Measurements from ENCODE around the gene EYS. TPM values are rescaled to one million over a fixed set of nuclear protein-coding genes. Genes with fewer than 3 reads are reported as not detected.

Gene EYS
- total and polyA plus RNA-seq, 2 donors from 2014 or later: not detected

DNA sequence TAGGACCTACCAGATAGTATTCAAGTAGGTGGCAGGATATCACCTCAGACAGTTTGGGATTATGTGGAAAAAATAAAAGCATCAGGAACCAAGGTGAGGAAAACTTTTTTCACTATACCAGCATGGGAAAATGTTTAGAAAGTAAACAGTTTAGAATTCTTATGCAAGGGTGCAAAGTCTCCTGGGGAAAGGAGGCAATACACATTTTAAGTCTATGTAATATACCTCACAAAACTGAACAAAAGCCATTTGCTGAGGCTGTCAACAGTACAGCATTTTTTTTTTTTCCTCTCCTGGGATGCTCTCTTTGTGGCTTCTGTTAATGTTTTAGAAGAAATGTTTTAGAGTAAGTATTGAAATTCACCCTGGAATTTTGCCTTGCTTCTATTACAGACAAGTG, 1997.9 kb downstream of the EYS start:
- H3K36me3 ChIP-seq (ENCODE audit: control insufficient read depth in 2 of 3, insufficient read depth in 3 of 3, low read length in 3 of 3): peaks cover 7 to 55% (median 14%) of the 10 kb centered on the region in 3 donors
- no peak for FAIRE-seq
- H3K27ac ChIP-seq (ENCODE audit: low read depth in 2 of 2, low read length in 2 of 2): no peak overlapping the region
- H3K9ac ChIP-seq (ENCODE audit: low read length in 3 of 3): no peak overlapping the region
- DNase-seq: no peak
- TF ChIP-seq, protein P1, sequence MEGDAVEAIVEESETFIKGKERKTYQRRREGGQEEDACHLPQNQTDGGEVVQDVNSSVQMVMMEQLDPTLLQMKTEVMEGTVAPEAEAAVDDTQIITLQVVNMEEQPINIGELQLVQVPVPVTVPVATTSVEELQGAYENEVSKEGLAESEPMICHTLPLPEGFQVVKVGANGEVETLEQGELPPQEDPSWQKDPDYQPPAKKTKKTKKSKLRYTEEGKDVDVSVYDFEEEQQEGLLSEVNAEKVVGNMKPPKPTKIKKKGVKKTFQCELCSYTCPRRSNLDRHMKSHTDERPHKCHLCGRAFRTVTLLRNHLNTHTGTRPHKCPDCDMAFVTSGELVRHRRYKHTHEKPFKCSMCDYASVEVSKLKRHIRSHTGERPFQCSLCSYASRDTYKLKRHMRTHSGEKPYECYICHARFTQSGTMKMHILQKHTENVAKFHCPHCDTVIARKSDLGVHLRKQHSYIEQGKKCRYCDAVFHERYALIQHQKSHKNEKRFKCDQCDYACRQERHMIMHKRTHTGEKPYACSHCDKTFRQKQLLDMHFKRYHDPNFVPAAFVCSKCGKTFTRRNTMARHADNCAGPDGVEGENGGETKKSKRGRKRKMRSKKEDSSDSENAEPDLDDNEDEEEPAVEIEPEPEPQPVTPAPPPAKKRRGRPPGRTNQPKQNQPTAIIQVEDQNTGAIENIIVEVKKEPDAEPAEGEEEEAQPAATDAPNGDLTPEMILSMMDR (IDR thresholded peaks at IDR 0.05; ENCODE audit: borderline replicate concordance, extremely low read depth, insufficient read depth): no peak
- no peaks in the 10 kb centered on the region for H3K9me3 ChIP-seq (ENCODE audit: control insufficient read depth in 2 of 3, insufficient read depth in 1 of 3, low read length in 3 of 3)
- H3K4me1 ChIP-seq (ENCODE audit: control insufficient read depth in 2 of 3, insufficient read depth in 2 of 3, low read depth in 1 of 3, low read length in 3 of 3): no peaks in the 10 kb centered on the region
- H3K27me3 ChIP-seq (ENCODE audit: control insufficient read depth, insufficient read depth, low read length): no peaks in the 10 kb centered on the region
- H3K4me3 ChIP-seq (ENCODE audit: low read length in 3 of 3): no peak overlapping the region
- intact Hi-C loops (cut with DNase I): no loop called here

DNA sequence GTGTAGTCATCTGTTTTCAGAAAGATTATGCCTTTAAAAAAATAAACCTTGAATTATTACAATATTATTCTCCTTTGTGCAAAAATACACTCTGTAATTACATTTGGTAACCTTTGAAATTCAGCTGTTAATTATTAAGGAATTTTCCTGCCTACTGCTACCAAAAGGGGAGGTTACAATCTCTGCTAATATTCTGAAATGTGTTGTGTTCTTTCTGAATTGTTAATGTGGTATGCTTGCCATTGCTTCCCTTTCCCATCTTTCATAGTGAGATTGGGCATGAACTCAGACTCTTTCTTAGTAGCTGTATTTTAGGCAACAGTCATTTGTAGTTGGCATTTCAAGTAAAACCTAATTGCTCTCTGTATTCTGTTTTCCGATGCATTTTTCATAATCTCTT, 1998.4 kb downstream of the EYS start:
- Histone ChIP-seq H3K9ac (ENCODE audit: low read length in 3 of 3) (no peak overlapping the region), H3K27me3 (ENCODE audit: control insufficient read depth, insufficient read depth, low read length) (no peaks in the 10 kb centered on the region), H3K36me3 (ENCODE audit: control insufficient read depth in 2 of 3, insufficient read depth in 3 of 3, low read length in 3 of 3) (peaks cover 8 to 59% (median 14%) of the 10 kb centered on the region in 3 donors), H3K4me3 (ENCODE audit: low read length in 3 of 3) (no peak overlapping the region), H3K27ac (ENCODE audit: low read depth in 2 of 2, low read length in 2 of 2) (no peak overlapping the region), H3K4me1 (ENCODE audit: control insufficient read depth in 2 of 3, insufficient read depth in 2 of 3, low read depth in 1 of 3, low read length in 3 of 3) (no peaks in the 10 kb centered on the region), H3K9me3 (ENCODE audit: control insufficient read depth in 2 of 3, insufficient read depth in 1 of 3, low read length in 3 of 3) (no peaks in the 10 kb centered on the region)
- TF ChIP-seq, protein P1 (IDR thresholded peaks at IDR 0.05; ENCODE audit: borderline replicate concordance, extremely low read depth, insufficient read depth): no peak
- intact Hi-C loops (cut with DNase I): no loop called here
- FAIRE-seq (no peak), DNase-seq (no peak)

DNA sequence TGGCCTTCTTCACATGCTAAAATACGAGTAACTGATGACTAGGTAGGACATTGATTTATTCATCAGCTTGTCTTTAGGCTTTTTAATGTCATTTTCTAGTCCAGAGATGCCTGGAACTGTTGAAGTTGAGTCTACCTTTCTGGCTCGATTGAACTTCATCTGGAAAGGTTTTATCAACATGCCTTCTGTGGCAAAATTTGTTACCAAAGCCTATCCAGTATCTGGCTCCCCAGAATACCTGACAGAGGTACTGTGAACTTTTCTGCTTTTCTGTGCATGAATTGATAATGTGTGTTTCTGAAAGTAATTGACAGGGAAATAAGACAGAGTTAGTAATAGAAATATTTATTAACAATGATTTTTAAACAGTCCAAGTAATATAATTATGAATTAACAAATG, 2000.4 kb downstream of the EYS start:
- no peaks in the 10 kb centered on the region for H3K27me3 ChIP-seq (ENCODE audit: control insufficient read depth, insufficient read depth, low read length)
- intact Hi-C loops (cut with DNase I): no loop called here
- H3K36me3 ChIP-seq (ENCODE audit: control insufficient read depth in 2 of 3, insufficient read depth in 3 of 3, low read length in 3 of 3): peaks cover 7 to 47% (median 9%) of the 10 kb centered on the region in 3 donors
- no peak overlapping the region for H3K9ac ChIP-seq (ENCODE audit: low read length in 3 of 3)
- no peaks in the 10 kb centered on the region for H3K9me3 ChIP-seq (ENCODE audit: control insufficient read depth in 2 of 3, insufficient read depth in 1 of 3, low read length in 3 of 3)
- FAIRE-seq: no peak
- TF ChIP-seq, protein P1 (IDR thresholded peaks at IDR 0.05; ENCODE audit: borderline replicate concordance, extremely low read depth, insufficient read depth): no peak
- no peak overlapping the region for H3K27ac ChIP-seq (ENCODE audit: low read depth in 2 of 2, low read length in 2 of 2)
- DNase-seq: no peak
- H3K4me1 ChIP-seq (ENCODE audit: control insufficient read depth in 2 of 3, insufficient read depth in 2 of 3, low read depth in 1 of 3, low read length in 3 of 3): no peaks in the 10 kb centered on the region
- H3K4me3 ChIP-seq (ENCODE audit: low read length in 3 of 3): no peak overlapping the region

DNA sequence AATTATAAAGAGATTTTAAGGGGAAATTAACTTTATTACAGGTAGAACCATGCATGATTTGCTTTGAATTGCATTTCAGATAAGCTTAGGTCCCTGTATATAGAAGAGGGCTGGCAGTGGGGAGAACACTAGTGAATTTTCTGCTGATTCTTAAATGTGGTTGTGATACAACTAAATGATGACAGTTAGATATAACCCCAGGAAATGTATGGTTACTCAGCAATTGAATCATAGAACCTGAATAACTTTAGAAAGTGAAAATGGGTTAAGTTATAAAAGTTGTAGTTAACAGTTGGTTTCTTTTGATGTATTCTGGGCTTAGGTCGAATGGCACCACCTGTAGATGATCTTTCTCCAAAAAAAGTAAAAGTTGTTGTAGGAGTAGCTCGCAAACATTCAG, 2001.3 kb downstream of the EYS start:
- Histone ChIP-seq H3K9me3 (ENCODE audit: control insufficient read depth in 2 of 3, insufficient read depth in 1 of 3, low read length in 3 of 3) (no peaks in the 10 kb centered on the region), H3K36me3 (ENCODE audit: control insufficient read depth in 2 of 3, insufficient read depth in 3 of 3, low read length in 3 of 3) (peaks cover 7 to 38% (median 9%) of the 10 kb centered on the region in 3 donors), H3K27me3 (ENCODE audit: control insufficient read depth, insufficient read depth, low read length) (no peaks in the 10 kb centered on the region), H3K9ac (ENCODE audit: low read length in 3 of 3) (no peak overlapping the region), H3K27ac (ENCODE audit: low read depth in 2 of 2, low read length in 2 of 2) (no peak overlapping the region), H3K4me1 (ENCODE audit: control insufficient read depth in 2 of 3, insufficient read depth in 2 of 3, low read depth in 1 of 3, low read length in 3 of 3) (no peaks in the 10 kb centered on the region), H3K4me3 (ENCODE audit: low read length in 3 of 3) (no peak overlapping the region)
- intact Hi-C loops (cut with DNase I): no loop called here
- DNase-seq: no peak
- FAIRE-seq: no peak
- TF ChIP-seq, protein P1 (IDR thresholded peaks at IDR 0.05; ENCODE audit: borderline replicate concordance, extremely low read depth, insufficient read depth): no peak

Measured in kidney (tissue), 14 donors.